Raji (cell line): Measurements from ENCODE around the gene STK33.

Source experiments
- POLR2A ChIP-seq: IDR thresholded peaks from 2 replicates; pipeline ENCODE4 v1.6.1; 2011; ENCODE audit warnings: low read depth, low read length, control low read depth; ENCODE audit not compliant: insufficient read depth

The STK33 gene

GRCh38 chr11:8610532-8611116, 16.6 kb upstream of the STK33 start:
- TF ChIP-seq POLR2A: no peak

GRCh38 chr11:8608652-8609051, 14.6 kb upstream of the STK33 start:
- no peak for TF ChIP-seq POLR2A

GRCh38 chr11:8605971-8606563, 12.0 kb upstream of the STK33 start:
- TF ChIP-seq POLR2A: no peak

GRCh38 chr11:8604078-8604723, 10.2 kb upstream of the STK33 start:
- no peak for TF ChIP-seq POLR2A

GRCh38 chr11:8603696-8604077, 9.7 kb upstream of the STK33 start:
- no peak for TF ChIP-seq POLR2A

GRCh38 chr11:8601376-8602133, 7.5 kb upstream of the STK33 start:
- TF ChIP-seq POLR2A: no peak

- TF ChIP-seq POLR2A: no peak
Measured at GRCh38 chr11:8598506-8598905, 4.5 kb upstream of the STK33 start.

GRCh38 chr11:8597182-8597581, 3.2 kb upstream of the STK33 start:
- no peak for TF ChIP-seq POLR2A

- TF ChIP-seq POLR2A: no peak
Measured at GRCh38 chr11:8596504-8597046, 2.5 kb upstream of the STK33 start.

- TF ChIP-seq POLR2A: no peak
Measured at GRCh38 chr11:8593455-8593854, 573 bp downstream of the STK33 start.

GRCh38 chr11:8587915-8588314, 6.1 kb downstream of the STK33 start:
- TF ChIP-seq POLR2A: no peak

GRCh38 chr11:8586805-8587204, 7.2 kb downstream of the STK33 start:
- TF ChIP-seq POLR2A: no peak

GRCh38 chr11:8586184-8586583, 7.8 kb downstream of the STK33 start:
- no peak for TF ChIP-seq POLR2A

GRCh38 chr11:8584511-8584910, 9.5 kb downstream of the STK33 start:
- no peak for TF ChIP-seq POLR2A

- no peak for TF ChIP-seq POLR2A
Measured at GRCh38 chr11:8584082-8584481, 9.9 kb downstream of the STK33 start.

- TF ChIP-seq POLR2A: no peak
Measured at GRCh38 chr11:8581300-8581699, 12.7 kb downstream of the STK33 start.
